Mesendoderm (in vitro differentiated cells): ENCODE data around the gene ASB14. TPM values are rescaled to one million over a fixed set of nuclear protein-coding genes. Genes with fewer than 3 reads are reported as not detected.
"Not testable (repeated sequence)": the region's sequence is repeated elsewhere in the genome, so short reads cannot be mapped to it uniquely, and the experiment has no call there.

Experiments
- DNase-seq: peaks from one replicate; pipeline ENCODE4 v3.0.0; 2013
- H2AK5ac ChIP-seq: 2 replicates; pipeline ENCODE4 v1.6.1; 2013; ENCODE audit warnings: low read length, inconsistent platforms
- H2BK120ac ChIP-seq: 2 replicates; pipeline ENCODE4 v1.6.1; 2013; ENCODE audit warnings: low read depth, mild to moderate bottlenecking, low read length, moderate library complexity, mixed read lengths
- H2BK15ac ChIP-seq: replicated peaks from 2 replicates; pipeline ENCODE4 v1.6.1; 2013; ENCODE audit warnings: low read depth, mild to moderate bottlenecking, moderate library complexity
- H2BK5ac ChIP-seq: 2 replicates; pipeline ENCODE4 v1.6.1; 2013; ENCODE audit warnings: low read length, inconsistent platforms
- H3K18ac ChIP-seq: 2 replicates; pipeline ENCODE4 v1.6.1; 2013; ENCODE audit warnings: mild to moderate bottlenecking, low read length, mixed read lengths
- H3K23ac ChIP-seq: one replicate; pipeline ENCODE4 v1.6.1; 2013; ENCODE audit warnings: low read length
- H3K27ac ChIP-seq: 2 replicates; pipeline ENCODE4 v1.5.1; 2013; ENCODE audit warnings: low read depth, mild to moderate bottlenecking, inconsistent platforms, low read length, moderate library complexity
- H3K27me3 ChIP-seq: 2 replicates; pipeline ENCODE4 v1.6.1; 2013; ENCODE audit warnings: low read length, control low read depth, mild to moderate bottlenecking, inconsistent platforms; ENCODE audit not compliant: insufficient read depth, poor library complexity
- H3K36me3 ChIP-seq: 2 replicates; pipeline ENCODE4 v1.6.1; 2013; ENCODE audit warnings: low read length, inconsistent platforms; ENCODE audit not compliant: control insufficient read depth, insufficient read depth
- H3K4ac ChIP-seq: one replicate; pipeline ENCODE4 v1.6.1; 2013; ENCODE audit warnings: low read depth, mild to moderate bottlenecking, low read length, moderate library complexity
- H3K4me1 ChIP-seq: 2 replicates; pipeline ENCODE4 v1.6.1; 2013; ENCODE audit warnings: low read depth, low read length, inconsistent platforms; ENCODE audit not compliant: control insufficient read depth
- H3K4me2 ChIP-seq: 2 replicates; pipeline ENCODE4 v1.6.1; 2013; ENCODE audit warnings: low read length
- H3K4me3 ChIP-seq: 2 replicates; pipeline ENCODE4 v1.5.1; 2013; ENCODE audit warnings: mild to moderate bottlenecking, low read length
- H3K56ac ChIP-seq: one replicate; pipeline ENCODE4 v1.6.1; 2013; ENCODE audit warnings: low read length
- H3K79me1 ChIP-seq: 2 replicates; pipeline ENCODE4 v1.6.1; 2013; ENCODE audit warnings: low read length, inconsistent platforms
- H3K79me2 ChIP-seq: 2 replicates; pipeline ENCODE4 v1.6.1; 2013; ENCODE audit warnings: mild to moderate bottlenecking, low read length; ENCODE audit not compliant: control insufficient read depth, insufficient read depth
- H3K9ac ChIP-seq: 2 replicates; pipeline ENCODE4 v1.6.1; 2013; ENCODE audit warnings: low read length, inconsistent platforms
- H4K5ac ChIP-seq: one replicate; pipeline ENCODE4 v1.6.1; 2013; ENCODE audit warnings: low read length
- H4K8ac ChIP-seq: one replicate; pipeline ENCODE4 v1.6.1; 2013; ENCODE audit warnings: low read depth, mild to moderate bottlenecking, control low read depth, low read length, moderate library complexity
- WGBS: extraction: QIAGEN DNeasy Blood & Tissue Kit; methylation state at CpG from one replicate; pipeline ENCODE4 v1.1.7; 2013; ENCODE audit warnings: low lambda C conversion rate, missing lambda C conversion rate; ENCODE audit not compliant: insufficient coverage; ENCODE audit errors: extremely low coverage; 5-methylcytosine and 5-hydroxymethylcytosine counted together
- polyA plus RNA-seq, 2 experiments: library from polyadenylated mRNA; stranded (reverse); fragments of 200-250 nt; gene quantifications; one replicate each; pipeline ENCODE4 v1.2.3, GENCODE V29; 2013

ASB14 gene
- not detected for polyA plus RNA-seq (2013, experiment 1 of 2)
- not detected for polyA plus RNA-seq (2013, experiment 2 of 2)

GRCh38 chr3:57292159-57292896, at the start of gene ASB14:
Gene ASB14, minus strand, starts transcription at chr3:57292685. Its CDS starts 652 bp downstream, at chr3:57292033.
- Histone ChIP-seq H2BK120ac (no peak within 1 kb of the TSS), H3K27ac (no peak within 1 kb of the TSS), H3K18ac (no peak within 1 kb of the TSS), H3K23ac (no peak within 1 kb of the TSS), H3K36me3 (no peaks in the 10 kb centered on the region), H3K4me1 (no peaks in the 10 kb centered on the region), H3K4ac (no peak within 1 kb of the TSS), H4K8ac (no peak within 1 kb of the TSS), H3K56ac (no peak within 1 kb of the TSS), H3K27me3 (no peaks in the 10 kb centered on the region), H3K79me2 (no peaks in the 10 kb centered on the region), H2BK15ac (no peak within 1 kb of the TSS), H3K4me3 (no peak within 1 kb of the TSS), H3K4me2 (no peak within 1 kb of the TSS), H2AK5ac (no peak within 1 kb of the TSS), H3K9ac (no peak within 1 kb of the TSS), H2BK5ac (no peak within 1 kb of the TSS), H3K79me1 (no peaks in the 10 kb centered on the region), H4K5ac (no peak within 1 kb of the TSS)
- no CpG with 5 or more reads among the region's 1 CpG for WGBS
- no peak for DNase-seq

DNA sequence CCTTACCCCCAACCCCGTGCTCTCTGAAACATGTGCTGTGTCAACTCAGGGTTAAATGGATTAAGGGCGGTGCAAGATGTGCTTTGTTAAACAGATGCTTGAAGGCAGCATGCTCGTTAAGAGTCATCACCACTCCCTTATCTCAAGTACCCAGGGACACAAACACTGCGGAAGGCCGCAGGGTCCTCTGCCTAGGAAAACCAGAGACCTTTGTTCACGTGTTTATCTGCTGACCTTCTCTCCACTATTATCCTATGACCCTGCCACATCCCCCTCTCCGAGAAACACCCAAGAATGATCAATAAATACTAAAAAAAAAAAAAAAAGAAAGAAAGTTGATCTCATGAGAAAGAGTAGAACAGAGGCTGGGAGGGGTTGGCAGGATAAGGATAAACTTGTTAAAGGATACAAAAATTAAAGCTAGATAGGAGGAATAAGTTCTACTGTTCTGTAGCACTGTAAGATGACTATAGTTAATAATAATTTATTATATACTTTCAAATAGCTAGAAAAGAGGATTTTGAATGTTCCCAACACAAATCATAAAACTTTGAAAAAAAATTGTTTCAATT, 46.7 kb upstream of the ASB14 start:
- not testable (repeated sequence) for H3K4me3 ChIP-seq, H3K9ac ChIP-seq, H3K4me2 ChIP-seq, H2AK5ac ChIP-seq, DNase-seq, H3K79me1 ChIP-seq, H4K5ac ChIP-seq, H3K4me1 ChIP-seq, H3K36me3 ChIP-seq, H3K4ac ChIP-seq, H3K27me3 ChIP-seq, H3K23ac ChIP-seq, H3K18ac ChIP-seq, H2BK120ac ChIP-seq, H2BK15ac ChIP-seq, H3K79me2 ChIP-seq, H3K56ac ChIP-seq, H4K8ac ChIP-seq, H2BK5ac ChIP-seq, H3K27ac ChIP-seq
- no CpG with 5 or more reads among the region's 7 CpGs for WGBS

DNA sequence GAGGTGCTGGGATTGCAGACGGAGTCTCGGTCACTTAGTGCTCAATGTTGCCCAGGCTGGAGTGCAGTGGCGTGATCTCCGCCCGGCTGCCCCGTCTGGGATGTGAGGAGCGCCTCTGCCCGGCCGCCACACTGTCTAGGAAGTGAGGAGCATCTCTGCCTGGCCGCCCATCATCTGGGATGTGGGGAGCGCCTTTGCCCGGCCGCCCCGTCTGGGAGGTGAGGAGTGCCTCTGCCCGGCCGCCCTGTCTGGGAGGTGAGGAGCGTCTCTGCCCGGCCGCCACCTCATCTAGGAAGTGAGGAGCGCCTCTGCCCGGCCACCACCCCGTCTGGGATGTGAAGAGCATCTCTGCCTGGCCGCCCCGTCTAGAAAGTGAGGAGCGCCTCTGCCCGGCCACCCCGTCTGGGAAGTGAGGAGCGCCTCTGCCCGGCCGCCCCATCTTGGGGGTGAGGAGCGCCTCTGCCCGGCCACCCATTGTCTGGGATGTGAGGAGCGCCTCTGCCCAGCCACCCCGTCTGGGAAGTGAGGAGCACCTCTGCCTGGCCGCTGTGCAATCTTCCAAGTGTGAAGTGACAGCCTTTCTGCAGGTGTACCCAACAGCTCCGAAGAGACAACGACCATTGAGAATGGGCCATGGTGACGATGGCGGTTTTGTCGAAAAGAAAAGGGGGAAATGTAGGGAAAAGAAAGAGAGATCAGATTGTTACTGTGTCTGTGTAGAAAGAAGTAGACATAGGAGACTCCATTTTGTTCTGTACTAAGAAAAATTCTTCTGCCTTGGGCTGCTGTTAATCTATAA, 46.0 kb upstream of the ASB14 start:
- not testable (repeated sequence) for H3K4ac ChIP-seq, H3K4me2 ChIP-seq, H4K5ac ChIP-seq, H3K36me3 ChIP-seq, H3K18ac ChIP-seq, DNase-seq, H2AK5ac ChIP-seq, H3K4me1 ChIP-seq, H3K79me1 ChIP-seq, H3K27me3 ChIP-seq, H3K23ac ChIP-seq, H3K56ac ChIP-seq, H3K27ac ChIP-seq, H2BK5ac ChIP-seq, H3K9ac ChIP-seq, H2BK120ac ChIP-seq, H3K4me3 ChIP-seq, H2BK15ac ChIP-seq, H4K8ac ChIP-seq, H3K79me2 ChIP-seq
- no CpG with 5 or more reads among the region's 40 CpGs for whole genome bisulfite sequencing

DNA sequence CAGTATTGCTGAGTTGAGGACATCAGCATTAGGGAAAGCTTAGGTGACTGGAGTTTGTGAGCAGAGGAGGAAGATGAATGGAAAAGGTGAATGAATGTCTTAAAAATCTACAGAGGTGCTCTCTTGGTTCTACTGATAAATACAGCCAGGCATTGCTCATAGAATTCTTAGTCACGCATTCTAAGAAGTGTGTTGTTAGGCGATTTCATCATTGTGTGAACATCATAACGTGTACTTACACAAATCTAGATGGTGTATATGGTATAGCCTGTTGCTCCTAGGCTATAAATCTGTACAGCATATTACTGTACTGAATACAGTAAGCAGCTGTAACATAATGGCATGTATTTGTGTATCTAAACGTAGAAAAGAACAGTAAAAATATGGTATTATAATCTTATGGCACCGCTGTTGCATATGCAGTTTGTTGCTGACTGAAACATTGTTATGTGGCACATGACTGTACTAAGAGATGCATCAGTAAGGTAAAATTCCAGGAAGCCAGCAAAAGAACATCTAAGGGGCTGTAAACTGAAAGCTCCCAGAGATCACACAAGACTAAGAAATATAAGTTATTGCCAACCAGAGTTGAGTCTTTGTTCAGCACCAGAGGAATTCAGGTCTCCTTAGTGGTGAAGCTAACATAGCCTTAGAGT, 42.9 kb upstream of the ASB14 start:
- H3K27me3 ChIP-seq = no peaks in the 10 kb centered on the region
- no peak overlapping the region for H3K9ac ChIP-seq
- H3K4me3 ChIP-seq = no peak overlapping the region
- H4K8ac ChIP-seq = no peak overlapping the region
- H2BK5ac ChIP-seq = no peak overlapping the region
- no peaks in the 10 kb centered on the region for H3K79me2 ChIP-seq
- no peak overlapping the region for H2AK5ac ChIP-seq
- no CpG with 5 or more reads among the region's 5 CpGs for WGBS
- H3K18ac ChIP-seq = no peak overlapping the region
- no peaks in the 10 kb centered on the region for H3K4me1 ChIP-seq
- no peaks in the 10 kb centered on the region for H3K79me1 ChIP-seq
- H3K36me3 ChIP-seq = no peaks in the 10 kb centered on the region
- H3K27ac ChIP-seq = no peak overlapping the region
- no peak overlapping the region for H3K4ac ChIP-seq
- H2BK15ac ChIP-seq = no peak overlapping the region
- H3K56ac ChIP-seq = no peak overlapping the region
- H3K23ac ChIP-seq = no peak overlapping the region
- DNase-seq = no peak
- no peak overlapping the region for H3K4me2 ChIP-seq
- H4K5ac ChIP-seq = no peak overlapping the region
- H2BK120ac ChIP-seq = no peak overlapping the region

DNA sequence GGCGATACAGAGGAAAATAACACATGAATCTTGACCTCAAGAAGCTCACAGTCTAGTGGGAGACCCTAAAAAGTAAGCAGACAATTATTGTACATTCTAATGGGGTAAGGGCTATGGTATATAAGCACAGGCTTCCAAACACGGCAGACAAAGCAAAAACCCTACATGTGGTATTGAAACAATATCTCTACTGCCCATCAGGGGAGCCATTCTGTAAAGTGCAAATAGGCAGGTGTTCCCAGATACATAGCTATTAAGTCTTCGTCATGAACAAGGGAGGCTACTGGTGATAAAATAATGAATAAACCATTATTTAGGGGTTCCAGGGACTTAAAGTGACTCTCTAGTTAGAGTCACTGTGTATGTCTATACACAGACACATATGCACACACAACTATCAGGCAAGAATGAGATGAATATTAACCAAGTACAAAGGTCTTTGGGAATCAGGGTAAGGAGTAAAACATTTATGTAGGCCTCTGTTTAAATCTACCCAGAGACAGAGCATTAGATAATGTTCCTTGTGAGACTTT, 38.7 kb upstream of the ASB14 start:
- no peak overlapping the region for H2BK5ac ChIP-seq
- H2AK5ac ChIP-seq = no peak overlapping the region
- no CpG with 5 or more reads among the region's 3 CpGs for WGBS

More for the DNA sequence above, 38.7 kb upstream of the ASB14 start:
- Histone ChIP-seq H3K4ac (no peak overlapping the region), H2BK15ac (no peak overlapping the region), H3K79me2 (no peaks in the 10 kb centered on the region), H3K79me1 (no peaks in the 10 kb centered on the region), H3K23ac (no peak overlapping the region), H4K5ac (no peak overlapping the region), H3K56ac (no peak overlapping the region), H3K4me1 (no peaks in the 10 kb centered on the region), H4K8ac (no peak overlapping the region), H3K36me3 (no peaks in the 10 kb centered on the region), H2BK120ac (no peak overlapping the region), H3K18ac (no peak overlapping the region), H3K4me2 (no peak overlapping the region), H3K4me3 (no peak overlapping the region), H3K9ac (no peak overlapping the region), H3K27ac (no peak overlapping the region), H3K27me3 (no peaks in the 10 kb centered on the region)
- DNase-seq = no peak
